H9 (cell line): ENCODE data around the gene TSPAN31. TPM values are rescaled to one million over a fixed set of nuclear protein-coding genes. Genes with fewer than 3 reads are reported as not detected.

Experiments used
- DNase-seq: peaks from one replicate; pipeline ENCODE4 v3.0.0-alpha.2; 2017
- H2AFZ ChIP-seq: one replicate; pipeline ENCODE4 v1.6.1; 2013; ENCODE audit warnings: mild to moderate bottlenecking, low read length, control low read depth, moderate library complexity
- H2AK5ac ChIP-seq: 2 replicates; pipeline ENCODE4 v1.6.1; 2013; ENCODE audit warnings: low read length, control low read depth, mixed read lengths; ENCODE audit not compliant: insufficient read length
- H2BK120ac ChIP-seq: one replicate; pipeline ENCODE4 v1.6.1; 2013; ENCODE audit warnings: low read depth, mild to moderate bottlenecking, low read length, control low read depth, inconsistent platforms; ENCODE audit not compliant: poor library complexity, severe bottlenecking
- H2BK12ac ChIP-seq: 2 replicates; pipeline ENCODE4 v1.6.1; 2013; ENCODE audit warnings: low read length, control low read depth, mixed read lengths, low read depth; ENCODE audit not compliant: insufficient read length
- H2BK15ac ChIP-seq: 2 replicates; pipeline ENCODE4 v1.6.1; 2013; ENCODE audit warnings: low read depth, low read length, control low read depth
- H2BK20ac ChIP-seq: one replicate; pipeline ENCODE4 v1.6.1; 2013; ENCODE audit warnings: low read depth, mild to moderate bottlenecking, low read length, control low read depth, inconsistent platforms; ENCODE audit not compliant: poor library complexity, severe bottlenecking
- H2BK5ac ChIP-seq: 2 replicates; pipeline ENCODE4 v1.6.1; 2013; ENCODE audit warnings: low read length, control low read depth, mixed read lengths; ENCODE audit not compliant: insufficient read length
- H3K14ac ChIP-seq: 2 replicates; pipeline ENCODE4 v1.6.1; 2013; ENCODE audit warnings: low read length, control low read depth; ENCODE audit not compliant: insufficient read depth
- H3K18ac ChIP-seq: 2 replicates; pipeline ENCODE4 v1.6.1; 2013; ENCODE audit warnings: low read depth, mild to moderate bottlenecking, mixed read lengths, low read length, control low read depth; ENCODE audit not compliant: insufficient read length
- H3K23ac ChIP-seq: 2 replicates; pipeline ENCODE4 v1.6.1; 2013; ENCODE audit warnings: low read length, control low read depth, mixed read lengths, low read depth; ENCODE audit not compliant: insufficient read length
- H3K23me2 ChIP-seq: 2 replicates; pipeline ENCODE4 v1.6.1; 2013; ENCODE audit warnings: low read depth, mild to moderate bottlenecking, mixed read lengths, low read length, control low read depth; ENCODE audit not compliant: insufficient read length, poor library complexity, severe bottlenecking
- H3K27ac ChIP-seq: 2 replicates; pipeline ENCODE4 v1.5.1; 2013; ENCODE audit warnings: low read length, control low read depth, mixed read lengths, low read depth; ENCODE audit not compliant: insufficient read length
- H3K27me3 ChIP-seq: 2 replicates; pipeline ENCODE4 v1.6.1; 2013; ENCODE audit warnings: low read length, control low read depth, inconsistent platforms; ENCODE audit not compliant: insufficient read depth
- H3K4ac ChIP-seq: 2 replicates; pipeline ENCODE4 v1.6.1; 2013; ENCODE audit warnings: low read depth, mild to moderate bottlenecking, control low read depth, inconsistent platforms, low read length, moderate library complexity
- H3K4me1 ChIP-seq: 2 replicates; pipeline ENCODE4 v1.6.1; 2013; ENCODE audit warnings: low read length, control low read depth, inconsistent platforms; ENCODE audit not compliant: insufficient read depth
- H3K4me2 ChIP-seq: 2 replicates; pipeline ENCODE4 v1.6.1; 2013; ENCODE audit warnings: low read length, control low read depth, mixed read lengths; ENCODE audit not compliant: insufficient read length, insufficient read depth
- H3K56ac ChIP-seq: 2 replicates; pipeline ENCODE4 v1.6.1; 2013; ENCODE audit warnings: low read depth, mild to moderate bottlenecking, mixed read lengths, low read length, control low read depth; ENCODE audit not compliant: insufficient read length
- H3K79me1 ChIP-seq: 2 replicates; pipeline ENCODE4 v1.6.1; 2013; ENCODE audit warnings: low read depth, mild to moderate bottlenecking, moderate library complexity, low read length, control low read depth, inconsistent platforms; ENCODE audit not compliant: insufficient read depth, poor library complexity, severe bottlenecking
- H3K79me2 ChIP-seq: 2 replicates; pipeline ENCODE4 v1.6.1; 2013; ENCODE audit warnings: low read length, control low read depth, inconsistent platforms; ENCODE audit not compliant: insufficient read depth
- H3K9ac ChIP-seq: 2 replicates; pipeline ENCODE4 v1.6.1; 2013; ENCODE audit warnings: low read length, control low read depth, mixed read lengths; ENCODE audit not compliant: insufficient read length; ENCODE audit errors: extremely low read depth
- H3K9me3 ChIP-seq: one replicate; pipeline ENCODE4 v1.6.1; 2013; ENCODE audit warnings: low read depth, low read length, inconsistent platforms; ENCODE audit not compliant: control insufficient read depth
- H3T11ph ChIP-seq: one replicate; pipeline ENCODE4 v1.6.1; 2013; ENCODE audit warnings: mild to moderate bottlenecking, low read length, control low read depth, inconsistent platforms
- H4K20me1 ChIP-seq: one replicate; pipeline ENCODE4 v1.6.1; 2013; ENCODE audit not compliant: control insufficient read depth, insufficient read length, insufficient read depth
- H4K5ac ChIP-seq: 2 replicates; pipeline ENCODE4 v1.6.1; 2013; ENCODE audit warnings: low read depth, mild to moderate bottlenecking, mixed read lengths, low read length, control low read depth; ENCODE audit not compliant: insufficient read length
- H4K8ac ChIP-seq: replicated peaks from 2 replicates; pipeline ENCODE4 v1.6.1; 2013; ENCODE audit warnings: low read length, control low read depth, mixed read lengths, low read depth; ENCODE audit not compliant: insufficient read length
- H4K91ac ChIP-seq: 2 replicates; pipeline ENCODE4 v1.6.1; 2013; ENCODE audit warnings: low read depth, mild to moderate bottlenecking, moderate library complexity, mixed read lengths, low read length, control low read depth; ENCODE audit not compliant: insufficient read length
- H3K27ac Mint-ChIP-seq, 3 experiments: 2 replicates in 2 of 3; 3 replicates in 1 of 3; pipeline ENCODE4 v1.8.0; 2020 to 2021; ENCODE audit warnings: mixed read lengths in 3 of 3, mild to moderate bottlenecking in 1 of 3, moderate library complexity in 1 of 3
- H3K27me3 Mint-ChIP-seq: 2 replicates; pipeline ENCODE4 v1.8.0; 2021; ENCODE audit warnings: low read depth, mild to moderate bottlenecking, moderate library complexity, mixed read lengths
- H3K36me3 Mint-ChIP-seq, 3 experiments: 2 replicates in 2 of 3; 3 replicates in 1 of 3; pipeline ENCODE4 v1.8.0; 2020 to 2021; ENCODE audit warnings: low read depth in 3 of 3, mixed read lengths in 3 of 3; ENCODE audit not compliant: insufficient read depth in 1 of 3
- H3K4me1 Mint-ChIP-seq, 2 experiments: 2 replicates each; pipeline ENCODE4 v1.8.0; 2020; ENCODE audit warnings: mixed read lengths in 2 of 2
- H3K4me3 Mint-ChIP-seq, 2 experiments: 2 replicates in 1 of 2; 3 replicates in 1 of 2; pipeline ENCODE4 v1.8.0; 2020 to 2021; ENCODE audit warnings: mild to moderate bottlenecking in 2 of 2, mixed read lengths in 2 of 2, moderate library complexity in 1 of 2
- H3K9me3 Mint-ChIP-seq, 2 experiments: 2 replicates in 1 of 2; 3 replicates in 1 of 2; pipeline ENCODE4 v1.8.0; 2020; ENCODE audit warnings: mild to moderate bottlenecking in 2 of 2, mixed read lengths in 2 of 2, moderate library complexity in 1 of 2
- CTCF ChIP-seq: fragments of 200-600 bp; sonication (generic); conservative IDR thresholded peaks from 3 replicates; pipeline ENCODE4 v1.8.0; 2021; ENCODE audit warnings: antibody characterized with exemption, mild to moderate bottlenecking
- WGBS: extraction: QIAGEN DNeasy Blood & Tissue Kit; methylation state at CpG from one replicate; pipeline ENCODE4 v1.1.7; 2013; ENCODE audit warnings: missing lambda C conversion rate, low lambda C conversion rate, mixed read lengths; ENCODE audit not compliant: insufficient read length; ENCODE audit errors: extremely low coverage; 5-methylcytosine and 5-hydroxymethylcytosine counted together
- total RNA-seq: library from RNA; stranded (reverse); gene quantifications from 2 replicates; pipeline ENCODE4 v1.2.1, GENCODE V29; 2021

The TSPAN31 gene
- total RNA-seq, 1 experiment from 2014 or later: 20.0 TPM

- peaks cover 5% of the 10 kb centered on the region for H3K23me2 ChIP-seq
- no peak overlapping the region for H2BK12ac ChIP-seq
- no peak overlapping the region for H3K4me2 ChIP-seq
- no peaks in the 10 kb centered on the region for H4K20me1 ChIP-seq
- no peaks in the 10 kb centered on the region; the same call in 1 of the 2 replicates for H3K79me2 ChIP-seq
- no peak overlapping the region for H4K5ac ChIP-seq
- H3K9me3 ChIP-seq: no peaks in the 10 kb centered on the region
- no peak overlapping the region for H3K56ac ChIP-seq
- H2AK5ac ChIP-seq: no peak overlapping the region
- peaks cover 14 to 26% (median 14%) of the 10 kb centered on the region in 3 experiments for H3K36me3 Mint-ChIP-seq
- no peak overlapping the region for H2BK15ac ChIP-seq
- no peak overlapping the region for H3K14ac ChIP-seq
- H2AFZ ChIP-seq: no peak overlapping the region
- H3K27ac ChIP-seq: no peak overlapping the region
- no CpG with 5 or more reads among the region's 2 CpGs for WGBS
- no peak for TF ChIP-seq CTCF
- no peak overlapping the region for H3T11ph ChIP-seq
- H2BK120ac ChIP-seq: no peak overlapping the region
- H2BK20ac ChIP-seq: no peak overlapping the region
- no peaks in the 10 kb centered on the region for H3K4me1 ChIP-seq
- no peaks in the 10 kb centered on the region for H3K79me1 ChIP-seq
- H3K9ac ChIP-seq: no peak overlapping the region
- no peak overlapping the region for H4K8ac ChIP-seq
- peak overlapping the region in 1 of 2 experiments; percentile 100; a peak in 2 of 5 replicates for H3K4me3 Mint-ChIP-seq
- no peak for DNase-seq
- no peak overlapping the region for H3K18ac ChIP-seq
- H3K9me3 Mint-ChIP-seq: peaks cover 0 to 3% of the 10 kb centered on the region in 2 experiments; a peak in 2 of 5 replicates
- no peak overlapping the region for H2BK5ac ChIP-seq
- H4K91ac ChIP-seq: no peak overlapping the region
- no peaks in the 10 kb centered on the region for H3K27me3 Mint-ChIP-seq
- H3K27ac Mint-ChIP-seq: no peak overlapping the region
- no peaks in the 10 kb centered on the region for H3K27me3 ChIP-seq
- H3K4ac ChIP-seq: no peak overlapping the region
- no peak overlapping the region for H3K23ac ChIP-seq
- H3K4me1 Mint-ChIP-seq: peaks cover 4 to 7% of the 10 kb centered on the region in 2 experiments
Measured at GRCh38 chr12:57781801-57782200, 37.0 kb downstream of the TSPAN31 start.
